CD4-positive, alpha-beta T cell treated with Interleukin-15 for 1 hour (primary cell): ENCODE data around the gene NAB1.
"Not testable (repeated sequence)": the region's sequence is repeated elsewhere in the genome, so short reads cannot be mapped to it uniquely, and the experiment has no call there.

Source experiments
- DNase-seq: peaks from one replicate; pipeline ENCODE4 v3.0.0-alpha.2; 2020

NAB1 gene

DNA sequence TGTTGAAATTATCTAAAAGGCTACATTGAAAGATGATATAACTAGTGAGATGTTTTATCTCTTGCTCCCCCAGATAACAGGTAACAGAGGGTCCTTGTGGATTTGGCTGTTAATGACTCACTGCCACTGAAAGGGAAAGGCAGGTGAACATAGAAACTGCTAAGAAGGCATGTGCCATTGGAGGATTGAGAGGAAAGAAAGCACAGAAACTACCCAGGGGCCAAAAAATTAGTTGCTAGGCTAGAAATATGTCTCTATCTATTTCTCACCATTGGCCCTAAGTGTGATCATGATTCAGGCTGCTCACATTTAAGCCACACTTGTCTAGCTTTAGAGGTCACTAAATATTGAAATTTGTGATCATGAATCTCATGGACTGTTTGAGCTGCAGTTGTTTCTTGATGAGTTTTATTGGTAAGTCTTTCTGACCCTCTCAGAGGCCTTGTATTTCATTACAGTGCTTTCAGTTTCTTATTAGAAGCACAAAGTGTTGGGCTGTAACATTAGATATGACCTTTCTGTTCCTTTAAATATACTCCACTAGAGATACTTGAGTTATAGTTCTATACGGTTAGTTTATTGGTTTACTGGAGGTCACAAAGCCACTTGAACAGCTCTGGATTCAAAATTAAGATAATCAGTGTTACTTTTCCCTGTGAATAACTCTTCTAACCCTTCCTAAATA lies 26.2 kb downstream of the NAB1 start:
- DNase-seq = no peak

DNA sequence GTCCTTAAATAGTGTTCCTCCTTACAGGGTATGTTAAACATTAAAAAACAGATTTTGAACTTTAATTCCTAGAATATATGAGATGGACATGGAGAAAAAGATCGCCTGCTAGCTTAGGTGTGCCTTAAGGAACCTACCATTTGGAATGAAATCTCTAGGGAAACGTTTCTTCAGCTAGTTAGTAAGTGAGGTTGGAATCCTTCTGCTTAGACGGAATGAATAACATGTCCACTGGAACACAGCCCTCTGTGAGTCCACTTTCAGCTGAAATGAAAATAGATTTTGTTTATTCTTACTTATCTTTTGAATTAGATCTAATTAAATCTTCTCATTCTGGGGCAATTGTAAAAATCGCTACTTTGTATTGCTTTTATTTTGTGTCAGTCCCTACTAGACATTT lies 28.4 kb downstream of the NAB1 start:
- no peak for DNase-seq

DNA sequence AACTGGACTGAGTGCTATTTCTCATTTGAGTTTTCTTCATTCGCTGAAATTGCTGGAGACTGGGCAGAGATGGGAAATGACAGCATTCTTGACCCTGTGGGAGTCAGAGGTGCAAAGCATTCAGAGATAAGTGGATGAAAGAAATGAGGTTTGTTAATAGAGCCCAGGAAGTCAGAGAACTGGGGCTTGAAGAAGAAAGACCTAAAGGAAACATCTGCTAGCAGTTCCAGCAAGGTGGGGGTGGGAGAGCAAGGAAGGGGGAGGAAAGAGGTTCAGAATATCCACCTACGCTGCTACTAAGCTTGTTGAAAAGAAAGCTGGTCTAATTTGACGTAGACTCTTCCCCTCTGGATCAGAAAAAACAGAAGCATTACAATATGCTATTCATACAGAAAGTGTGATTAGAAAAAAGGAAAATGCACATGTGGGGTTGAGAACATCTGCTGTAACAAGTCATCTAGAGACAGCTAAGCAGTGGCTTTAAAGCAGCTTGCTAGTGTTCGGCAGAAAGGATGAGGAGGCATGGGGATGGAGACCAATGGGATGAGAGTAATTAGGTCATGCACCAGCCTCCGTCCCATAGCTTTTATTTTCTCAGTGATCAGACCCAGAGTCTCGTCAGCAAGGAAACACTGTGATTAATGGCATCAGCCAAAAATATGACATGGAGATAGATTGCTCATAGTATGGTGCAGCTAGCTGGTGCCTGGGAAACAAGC lies 29.7 kb downstream of the NAB1 start:
- no peak for DNase-seq

DNA sequence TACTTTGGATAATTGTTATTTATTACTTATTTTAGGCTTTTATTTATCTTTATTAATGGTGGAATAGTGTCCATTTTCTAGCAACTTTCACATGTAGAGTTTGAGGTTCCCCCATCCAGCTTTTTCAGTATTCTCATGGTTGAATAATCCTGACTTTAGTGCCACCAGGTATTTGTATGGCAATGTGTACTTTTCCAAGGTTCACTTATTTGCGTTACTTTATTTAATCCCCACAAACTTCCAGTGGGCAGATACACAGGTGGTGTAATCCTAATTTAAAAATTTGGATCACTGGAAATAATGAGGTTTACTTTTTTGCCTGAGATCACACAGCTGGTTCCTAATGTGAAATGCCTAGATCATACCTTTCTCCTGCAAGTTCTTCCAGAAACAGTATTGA lies 30.5 kb downstream of the NAB1 start:
- no peak for DNase-seq

DNA sequence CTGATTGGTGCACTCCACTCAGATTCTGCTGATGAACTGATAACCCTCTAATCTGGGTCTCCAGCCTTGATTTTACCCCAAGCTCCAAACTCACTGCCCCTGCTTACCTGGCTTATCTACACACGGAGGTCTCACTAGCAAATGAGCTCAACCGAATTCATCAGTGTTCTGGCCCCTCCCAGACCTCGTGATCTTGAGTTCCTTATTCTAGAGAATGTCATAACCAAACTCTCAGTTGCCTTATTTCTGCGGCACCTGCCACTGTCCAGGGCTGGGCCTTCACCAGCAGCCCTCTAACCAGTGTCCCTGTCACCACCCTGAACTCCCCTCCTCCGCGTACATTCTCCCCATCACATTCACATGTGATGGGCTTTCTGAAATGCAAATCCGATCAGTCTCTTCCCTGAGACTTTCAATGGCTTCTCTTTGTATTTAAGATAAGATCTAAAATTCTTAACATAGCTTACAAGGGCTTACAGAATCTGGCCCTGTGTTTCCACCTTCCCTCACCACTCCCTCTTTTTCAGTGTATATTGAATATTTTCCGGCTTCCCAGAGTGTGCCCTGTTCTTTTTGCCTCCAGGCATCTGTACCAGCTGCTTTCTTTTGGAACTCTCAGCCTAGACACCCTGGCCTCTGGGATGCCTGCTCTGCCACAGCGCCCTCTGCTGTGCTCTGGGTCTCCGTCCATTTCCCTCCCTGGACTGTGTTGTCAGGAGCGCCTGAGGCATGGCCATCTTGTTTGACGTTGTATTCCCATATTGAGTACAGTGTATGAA lies 31.1 kb downstream of the NAB1 start:
- DNase-seq = peak; percentile 62

DNA sequence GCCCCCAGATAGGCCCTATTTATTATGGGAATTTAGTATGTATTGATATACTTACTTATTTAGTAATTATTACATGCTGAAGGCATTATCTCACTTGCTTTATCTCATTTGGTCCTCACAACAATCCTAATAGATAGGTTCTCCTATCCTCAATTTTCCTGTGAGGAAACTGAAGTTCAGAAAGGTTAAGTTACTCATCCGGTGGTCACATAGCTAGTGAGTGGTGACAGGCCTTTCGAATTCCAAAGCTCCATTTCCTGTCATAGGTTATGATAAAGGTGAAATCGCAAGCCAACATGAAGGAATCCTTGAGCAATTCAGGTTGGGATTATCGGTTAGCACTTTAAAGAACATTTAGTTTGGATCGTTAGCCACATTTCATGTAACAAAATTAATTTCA lies 33.3 kb downstream of the NAB1 start:
- DNase-seq = no peak

DNA sequence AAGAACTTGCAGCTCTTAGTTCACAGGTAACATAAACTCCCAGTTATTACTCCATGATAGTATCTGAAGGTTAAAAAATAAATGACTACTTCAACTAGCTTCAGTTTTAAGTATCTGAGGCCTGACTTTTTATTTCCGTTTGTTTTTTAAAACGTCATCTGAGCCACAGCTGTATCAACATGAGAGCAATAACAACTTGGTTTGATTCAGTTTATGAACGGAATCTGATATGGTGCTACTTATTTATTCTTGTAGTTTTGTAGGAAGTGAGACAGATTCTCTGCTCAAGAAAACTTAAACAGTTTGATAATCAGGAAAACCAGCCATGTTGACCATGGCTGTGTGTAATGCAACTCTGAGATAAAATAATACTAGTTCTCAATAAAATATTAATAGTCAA lies 34.9 kb downstream of the NAB1 start:
- no peak for DNase-seq

DNA sequence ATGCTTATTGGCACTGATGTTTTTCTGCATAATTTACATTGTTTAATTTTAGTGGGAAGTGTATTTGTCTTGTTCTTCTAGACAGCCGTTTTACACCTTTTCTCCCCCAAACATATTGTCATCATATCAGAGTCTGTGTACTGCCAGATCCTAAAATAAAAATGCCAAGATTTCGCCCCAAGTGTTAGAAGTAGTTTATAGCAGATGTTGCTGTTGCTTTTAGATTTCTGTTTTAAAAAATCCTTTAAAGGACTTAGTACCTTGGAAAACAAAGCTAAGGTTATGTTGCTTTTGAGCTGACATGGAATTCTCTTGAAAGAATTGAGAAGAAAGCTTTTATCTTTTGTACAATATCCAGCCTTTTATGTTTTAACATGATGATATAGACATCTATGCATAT lies 36.0 kb downstream of the NAB1 start:
- DNase-seq = no peak

DNA sequence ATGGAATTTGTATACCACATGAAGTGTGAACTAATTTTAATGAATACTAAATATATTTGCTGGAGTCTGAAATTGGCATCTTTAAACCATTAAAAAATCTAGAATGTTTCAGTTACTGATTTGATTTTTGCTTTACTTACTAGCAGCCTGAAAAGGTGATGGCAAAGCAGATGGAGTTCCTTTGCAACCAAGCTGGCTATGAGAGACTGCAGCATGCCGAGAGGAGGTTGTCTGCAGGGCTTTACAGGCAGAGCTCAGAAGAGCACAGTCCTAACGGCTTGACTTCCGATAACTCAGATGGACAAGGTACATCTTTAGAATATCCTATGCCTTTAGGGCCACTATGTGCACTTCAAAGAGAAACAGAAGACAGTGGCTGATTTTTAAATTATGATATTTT lies 36.5 kb downstream of the NAB1 start:
- no peak for DNase-seq

DNA sequence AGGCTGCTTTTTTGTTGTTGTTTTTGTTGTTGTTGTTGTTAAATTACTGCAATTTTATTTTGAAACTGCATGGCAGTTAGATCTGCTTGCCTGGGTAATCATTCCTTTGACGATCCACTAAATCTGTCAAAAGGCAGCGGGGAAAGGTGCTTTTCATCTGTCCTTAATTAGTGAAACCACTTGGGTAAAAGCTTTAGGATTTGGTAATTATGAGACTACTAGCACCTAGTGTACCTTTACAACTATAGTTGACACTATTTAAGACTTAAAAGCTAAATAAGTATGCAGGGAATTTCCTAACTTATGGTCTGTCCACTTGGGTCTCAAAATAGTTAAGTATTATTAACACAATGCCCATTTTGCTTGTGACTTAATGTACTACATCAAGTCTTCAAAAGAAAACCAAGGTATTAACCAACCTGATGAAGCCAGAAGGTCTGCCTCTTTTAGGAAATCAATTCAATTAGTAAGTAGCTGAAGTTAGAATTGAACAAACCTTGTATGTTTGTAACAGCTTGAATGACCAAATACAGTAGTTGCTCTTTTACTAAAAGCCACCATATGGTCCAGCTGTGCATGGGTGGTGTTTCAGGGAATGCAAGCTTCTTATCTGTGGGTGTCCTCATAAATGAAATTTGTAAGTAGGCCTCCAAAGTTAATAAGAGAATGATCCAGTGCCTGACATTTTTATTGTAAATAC lies 44.8 kb downstream of the NAB1 start:
- DNase-seq = no peak

DNA sequence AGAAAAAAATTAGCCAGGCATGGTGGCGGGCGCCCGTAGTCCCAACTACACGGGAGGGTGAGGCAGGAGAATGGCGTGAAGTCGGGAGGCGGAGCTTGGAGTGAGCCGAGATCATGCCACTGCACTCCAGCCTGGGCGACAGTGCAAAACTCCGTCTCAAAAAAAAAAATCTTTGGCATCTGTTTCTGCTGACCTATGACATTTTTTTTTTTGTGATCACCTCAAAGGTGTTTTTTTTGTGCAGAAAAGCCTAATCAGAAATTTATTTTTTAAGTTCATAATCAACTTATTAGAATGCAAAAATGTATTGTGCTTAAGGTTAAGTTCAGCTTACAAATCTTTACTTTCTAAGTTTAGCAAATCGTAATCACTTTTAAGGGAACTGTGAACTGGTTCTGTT lies 45.6 kb downstream of the NAB1 start:
- DNase-seq = no peak

DNA sequence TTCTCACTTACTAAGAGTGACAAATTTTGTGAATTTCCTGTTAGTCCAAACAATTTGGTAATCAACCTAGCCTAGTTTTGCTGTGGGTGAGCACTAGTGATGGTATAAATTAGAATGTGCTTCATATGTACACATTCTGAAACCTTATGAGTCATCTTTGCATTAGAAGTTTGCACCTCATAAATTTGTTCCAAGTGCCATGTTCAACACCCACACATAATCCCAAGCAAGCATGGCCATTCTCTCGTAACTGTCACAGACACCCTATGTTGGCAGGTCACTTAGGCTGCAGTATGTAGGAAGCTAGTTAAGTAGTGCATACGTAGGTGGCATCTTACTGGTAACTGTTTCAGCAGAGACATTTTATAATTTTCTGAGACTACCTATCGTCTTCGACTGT lies 46.9 kb downstream of the NAB1 start:
- no peak for DNase-seq

DNA sequence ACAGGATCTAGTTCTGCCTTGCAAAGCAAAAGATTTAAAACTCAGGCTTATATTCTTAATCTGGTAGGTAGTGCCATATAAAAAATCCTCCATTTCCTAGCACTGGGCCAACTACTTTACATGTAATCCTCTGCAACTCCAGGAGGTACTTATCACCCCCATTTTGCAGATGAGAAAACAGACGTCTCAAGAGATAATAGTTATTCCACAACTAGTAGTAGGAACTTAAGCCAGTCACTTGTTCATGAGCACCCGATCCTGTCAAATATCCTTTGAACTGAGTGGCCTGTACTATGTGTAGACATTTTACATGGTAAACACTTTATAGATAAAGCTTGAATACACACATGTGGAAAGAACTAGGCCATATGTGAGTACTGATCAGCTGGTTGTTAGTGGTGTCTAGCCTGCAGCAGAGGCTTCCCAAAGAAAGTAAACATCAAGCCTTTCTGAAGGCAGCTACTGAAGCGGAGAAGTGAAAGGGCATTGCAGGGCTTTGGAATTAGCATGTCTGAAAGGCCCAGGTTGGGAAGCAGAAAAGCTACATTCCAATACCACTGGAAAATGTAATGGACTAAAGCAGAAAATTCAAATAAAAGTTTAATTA lies 48.0 kb downstream of the NAB1 start:
- no peak for DNase-seq

DNA sequence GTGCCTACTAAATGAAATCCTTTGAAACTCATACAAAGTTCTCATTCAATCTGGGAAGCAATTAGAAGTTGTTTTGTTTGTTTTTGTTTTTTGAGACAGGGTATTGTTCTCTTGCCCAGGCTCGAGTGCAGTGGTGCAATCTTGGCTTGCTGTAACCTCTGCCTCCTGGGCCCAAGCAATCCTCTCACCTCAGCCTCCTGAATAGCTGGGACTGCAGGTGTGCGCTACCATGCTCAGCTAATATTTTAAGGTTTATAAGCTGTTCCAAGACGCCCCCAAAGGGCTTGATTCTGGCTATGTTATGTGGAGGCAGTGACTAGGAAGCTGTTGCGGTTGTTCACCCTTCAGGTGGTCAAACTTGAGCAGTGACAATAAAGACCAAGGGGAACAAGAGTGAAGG lies 48.5 kb downstream of the NAB1 start:
- DNase-seq = no peak

DNA sequence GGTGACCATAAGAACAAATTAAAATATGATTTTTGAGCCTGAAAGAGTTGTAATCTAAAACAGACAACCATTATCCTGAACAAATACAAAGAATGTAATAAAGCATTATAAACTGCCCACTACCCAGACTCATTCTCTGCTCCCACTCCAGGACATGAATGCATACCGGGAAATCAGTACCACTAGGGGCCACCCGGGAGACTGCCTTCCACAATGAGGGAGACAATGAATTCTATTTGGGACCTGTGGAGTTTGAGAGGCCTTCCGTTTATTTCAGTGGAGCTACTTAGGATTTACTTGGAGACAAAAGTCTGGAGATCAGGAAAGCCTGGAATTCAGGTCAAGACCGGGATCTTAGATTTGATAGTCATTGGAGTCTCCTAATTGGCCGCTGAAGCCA lies 50.0 kb downstream of the NAB1 start:
- DNase-seq = no peak

DNA sequence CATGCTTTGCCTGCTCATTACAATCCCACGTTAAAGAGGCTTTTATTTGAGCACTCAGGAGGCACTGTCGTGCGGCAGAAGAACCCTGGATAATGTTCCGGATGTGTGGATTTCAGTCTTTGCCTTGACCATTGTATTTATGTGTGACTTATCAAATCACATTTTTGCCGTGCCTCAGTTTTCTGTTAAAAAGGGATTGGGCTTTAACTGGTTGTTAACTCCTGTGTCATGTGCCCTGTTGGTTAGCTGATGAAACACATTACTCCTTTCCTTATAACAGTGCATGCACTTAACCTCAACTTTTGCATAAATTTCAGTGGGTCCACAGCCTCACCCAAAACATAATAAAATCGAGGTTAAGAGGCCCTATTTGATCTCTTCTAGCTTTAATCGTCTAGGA lies 52.7 kb downstream of the NAB1 start:
- no peak for DNase-seq

DNA sequence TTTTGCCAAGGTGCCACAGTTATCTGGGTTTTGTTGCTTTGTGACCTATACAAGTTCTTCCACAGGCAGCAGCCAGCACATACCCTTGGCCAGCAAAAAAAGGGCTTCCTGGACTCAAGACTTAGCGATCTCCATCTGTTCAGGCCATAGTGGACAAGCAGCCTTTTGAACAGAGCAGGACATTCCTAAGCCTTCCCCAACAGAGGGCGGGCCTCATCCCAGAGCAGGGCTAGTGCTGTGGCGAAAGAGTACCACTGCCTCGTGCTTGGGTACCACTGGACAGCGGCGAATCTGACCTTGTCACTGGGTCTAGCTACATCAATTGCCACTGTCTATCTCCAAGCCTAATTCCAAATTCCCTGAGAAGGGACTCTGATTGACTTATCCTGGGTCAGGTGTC lies 56.4 kb downstream of the NAB1 start:
- no peak for DNase-seq

DNA sequence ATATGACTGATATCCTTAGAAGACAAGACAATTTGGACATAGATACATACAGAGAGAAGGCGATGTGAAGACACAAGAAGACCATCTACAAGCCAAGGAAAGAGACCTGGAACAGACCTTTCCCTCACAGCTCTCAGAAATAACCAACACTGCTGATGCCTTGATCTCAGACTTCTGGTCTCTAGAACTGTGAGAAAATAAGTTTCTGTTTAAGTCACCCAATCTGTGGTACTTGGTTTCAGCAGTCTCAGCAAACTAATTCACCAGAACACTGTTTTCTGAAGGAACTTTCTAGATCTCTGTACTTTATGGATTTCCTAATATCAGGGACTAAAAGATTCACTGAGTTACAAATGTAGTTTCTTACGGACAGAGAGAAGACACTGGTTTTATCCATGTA lies 58.8 kb downstream of the NAB1 start:
- DNase-seq = no peak

DNA sequence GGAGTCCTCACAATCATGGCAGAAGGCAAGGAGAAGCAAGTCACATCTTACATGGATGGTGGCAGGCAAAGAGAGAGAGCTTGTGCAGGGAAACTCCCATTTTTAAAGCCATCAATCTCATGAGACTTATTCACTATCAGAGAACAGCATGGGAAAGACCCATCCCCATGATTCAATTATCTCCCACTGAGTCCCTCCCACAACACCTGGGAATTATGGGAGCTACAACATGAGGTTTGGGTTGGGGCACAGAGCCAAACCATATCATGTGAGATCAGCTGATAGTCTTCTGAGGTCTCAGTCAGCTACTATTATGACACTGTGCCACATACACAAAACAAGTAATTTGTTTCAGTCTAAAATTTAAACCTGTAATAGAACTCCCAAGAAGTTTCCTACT lies 59.8 kb downstream of the NAB1 start:
- DNase-seq = not testable (repeated sequence)

DNA sequence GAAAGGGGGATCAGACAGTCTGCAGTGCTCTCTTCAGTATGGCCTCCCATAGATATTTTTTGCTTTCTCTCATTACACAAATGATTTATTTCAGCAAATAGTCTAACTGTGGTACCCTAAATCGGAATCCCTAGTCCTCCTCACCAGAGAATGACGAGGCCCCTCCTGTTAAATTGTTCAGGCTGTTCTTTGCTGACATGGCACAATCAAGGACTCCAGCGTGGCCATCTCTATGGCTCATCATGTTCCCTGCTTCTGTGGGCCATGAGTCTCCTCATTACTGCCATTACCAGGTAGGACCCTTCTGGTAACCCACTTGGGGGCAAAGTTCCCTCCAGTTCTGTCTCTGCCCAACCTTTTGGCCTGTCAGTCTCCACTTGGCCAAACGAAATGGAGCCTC lies 62.2 kb downstream of the NAB1 start:
- no peak for DNase-seq

DNA sequence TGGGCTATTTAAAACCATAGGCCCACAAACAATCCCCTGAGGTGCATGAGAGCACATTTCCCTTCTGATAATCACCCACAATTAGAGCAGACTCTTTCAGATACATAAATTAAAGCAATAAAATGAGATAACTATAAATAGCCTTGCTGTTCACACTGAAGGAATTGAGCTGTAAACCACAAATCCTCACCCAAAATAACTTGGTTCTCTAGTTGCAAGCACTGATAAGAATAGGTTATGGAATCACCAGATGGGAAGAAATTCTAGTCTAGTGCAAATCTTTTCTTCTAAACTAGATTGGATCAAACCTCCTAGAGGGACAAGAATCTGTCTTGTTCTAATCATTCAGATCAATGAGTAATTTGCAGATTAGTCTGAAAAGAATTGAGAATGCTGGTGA lies 64.6 kb downstream of the NAB1 start:
- DNase-seq = no peak

DNA sequence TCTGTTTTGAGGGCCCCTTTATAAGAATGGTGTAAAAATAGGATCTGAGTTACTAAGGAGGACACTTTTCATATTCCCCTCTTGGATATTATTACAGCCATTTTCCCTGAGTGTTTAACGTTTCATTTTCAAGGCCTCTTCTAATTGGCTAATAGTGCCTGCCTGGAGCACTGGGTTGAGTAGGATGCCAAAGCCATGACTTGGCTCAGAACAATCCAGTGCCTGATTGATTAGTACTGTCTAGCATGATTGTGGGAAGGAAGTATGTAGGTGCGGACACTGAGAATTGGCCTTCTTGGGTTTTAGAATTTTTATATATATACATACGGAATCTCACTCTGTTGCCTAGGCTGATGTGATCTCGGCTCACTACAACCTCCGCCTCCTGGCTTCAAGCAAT lies 66.1 kb downstream of the NAB1 start:
- DNase-seq = no peak

DNA sequence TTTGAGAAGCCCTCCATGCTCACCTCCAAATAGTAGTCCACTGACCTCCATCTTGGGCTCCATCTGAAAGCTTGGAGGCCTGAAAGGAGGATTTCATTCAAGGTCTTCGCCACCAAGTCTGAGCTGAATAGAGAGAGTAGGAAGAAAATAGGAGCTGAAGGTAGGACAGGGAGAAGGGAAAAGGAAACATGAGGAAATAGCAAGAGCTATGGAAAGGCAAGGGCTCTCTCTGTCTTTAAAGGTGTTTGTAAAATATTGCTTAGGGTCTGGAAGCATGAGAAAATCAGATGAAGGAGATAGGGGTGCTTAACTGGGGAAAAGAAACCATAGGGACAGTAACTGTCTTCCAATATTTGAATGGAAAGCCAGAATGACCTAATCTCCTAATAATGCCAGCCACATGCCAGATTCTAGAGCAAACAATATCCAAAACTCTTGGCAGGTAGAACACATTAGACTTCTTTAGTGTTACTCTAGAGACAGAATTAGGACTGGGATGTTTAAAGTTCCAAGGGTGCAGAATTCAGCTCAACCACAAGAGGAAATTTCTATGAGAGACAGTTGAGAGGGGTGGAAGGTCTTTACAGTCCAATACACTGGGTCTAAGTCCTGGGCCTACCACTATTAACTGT lies 67.4 kb downstream of the NAB1 start:
- no peak for DNase-seq
